ENCODE data around the gene GNPTAB.

GNPTAB gene

GRCh38 chr12:101804409-101804808, 26.4 kb downstream of the GNPTAB start:
- no peak for DNase-seq (ENCODE audit: low read depth in 2 of 2)

GRCh38 chr12:101803978-101804377, 26.8 kb downstream of the GNPTAB start:
- DNase-seq (ENCODE audit: low read depth in 2 of 2) = no peak

- DNase-seq (ENCODE audit: low read depth in 2 of 2) = no peak
These were observed 28.3 kb downstream of the GNPTAB start for GRCh38 chr12:101802486-101802885.

- no peak for DNase-seq (ENCODE audit: low read depth in 2 of 2)
These were observed 31.0 kb downstream of the GNPTAB start for GRCh38 chr12:101799774-101800173.

- no peak for DNase-seq (ENCODE audit: low read depth in 2 of 2)
These were observed 35.0 kb downstream of the GNPTAB start for GRCh38 chr12:101795786-101796185.

- DNase-seq (ENCODE audit: low read depth in 2 of 2) = no peak
These were observed 35.7 kb downstream of the GNPTAB start for GRCh38 chr12:101795013-101795412.

GRCh38 chr12:101794574-101794973, 36.2 kb downstream of the GNPTAB start:
- no peak for DNase-seq (ENCODE audit: low read depth in 2 of 2)

GRCh38 chr12:101793401-101793800, 37.4 kb downstream of the GNPTAB start:
- no peak for DNase-seq (ENCODE audit: low read depth in 2 of 2)

GRCh38 chr12:101792046-101792931, 38.5 kb downstream of the GNPTAB start:
- DNase-seq (ENCODE audit: low read depth in 2 of 2) = no peak

GRCh38 chr12:101789171-101789570, 41.6 kb downstream of the GNPTAB start:
- DNase-seq (ENCODE audit: low read depth in 2 of 2) = no peak

- no peak for DNase-seq (ENCODE audit: low read depth in 2 of 2)
These were observed 45.1 kb downstream of the GNPTAB start for GRCh38 chr12:101785671-101786070.

GRCh38 chr12:101784376-101784775, 46.4 kb downstream of the GNPTAB start:
- no peak for DNase-seq (ENCODE audit: low read depth in 2 of 2)

GRCh38 chr12:101783838-101784237, 46.9 kb downstream of the GNPTAB start:
- no peak for DNase-seq (ENCODE audit: low read depth in 2 of 2)

GRCh38 chr12:101783150-101783549, 47.6 kb downstream of the GNPTAB start:
- no peak for DNase-seq (ENCODE audit: low read depth in 2 of 2)

- no peak for DNase-seq (ENCODE audit: low read depth in 2 of 2)
These were observed 48.5 kb downstream of the GNPTAB start for GRCh38 chr12:101782273-101782731.

GRCh38 chr12:101781834-101782233, 48.9 kb downstream of the GNPTAB start:
- no peak for DNase-seq (ENCODE audit: low read depth in 2 of 2)

GRCh38 chr12:101780599-101780998, 50.2 kb downstream of the GNPTAB start:
- DNase-seq (ENCODE audit: low read depth in 2 of 2) = no peak

- DNase-seq (ENCODE audit: low read depth in 2 of 2) = no peak
These were observed 51.1 kb downstream of the GNPTAB start for GRCh38 chr12:101779626-101780025.

- DNase-seq (ENCODE audit: low read depth in 2 of 2) = no peak
These were observed 51.6 kb downstream of the GNPTAB start for GRCh38 chr12:101779200-101779599.

- no peak for DNase-seq (ENCODE audit: low read depth in 2 of 2)
These were observed 52.8 kb downstream of the GNPTAB start for GRCh38 chr12:101777978-101778377.

- DNase-seq (ENCODE audit: low read depth in 2 of 2) = no peak
These were observed 53.3 kb downstream of the GNPTAB start for GRCh38 chr12:101777485-101777884.

GRCh38 chr12:101775816-101776215, 54.9 kb downstream of the GNPTAB start:
- DNase-seq (ENCODE audit: low read depth in 2 of 2) = no peak

GRCh38 chr12:101773650-101774162, 57.1 kb downstream of the GNPTAB start:
- DNase-seq (ENCODE audit: low read depth in 2 of 2) = peak; percentile 24 to 52
